ENCODE measurements around the gene HSF5. TPM values are rescaled to one million over a fixed set of nuclear protein-coding genes. Genes with fewer than 3 reads are reported as not detected.

The HSF5 gene
- total RNA-seq, 2 experiments from 2014 or later, result 3.6 to 4.1 TPM

- Mint-ChIP-seq H3K9me3 (no peaks in the 10 kb centered on the region), H3K36me3 (ENCODE audit: low read depth) (peaks cover 1% of the 10 kb centered on the region), H3K4me3 (no peak overlapping the region)
Observed at GRCh38 chr17:58388302-58389190, 99.7 kb downstream of the HSF5 start.

DNA sequence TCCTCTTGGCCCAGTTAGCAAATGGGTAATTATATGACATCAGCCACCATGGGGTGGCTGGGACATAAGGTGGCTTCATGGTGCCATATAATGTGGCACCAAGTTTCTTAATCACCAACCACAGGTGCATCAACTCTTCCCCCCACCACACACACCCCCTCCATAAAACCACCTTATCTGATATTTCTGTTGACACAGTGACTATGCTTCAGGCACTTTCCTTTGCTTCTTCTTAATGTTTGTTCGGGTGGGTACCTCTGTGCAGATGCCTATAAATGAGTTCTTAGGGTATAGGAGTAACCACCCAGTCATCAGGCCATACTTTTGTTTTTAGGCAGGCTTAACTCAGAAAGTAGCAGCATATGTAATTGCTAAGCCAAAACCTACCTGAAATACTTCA lies 100.4 kb downstream of the HSF5 start:
- H3K36me3 Mint-ChIP-seq (ENCODE audit: low read depth), result peaks cover 1% of the 10 kb centered on the region
- H3K4me3 Mint-ChIP-seq, result no peak overlapping the region
- no peaks in the 10 kb centered on the region for H3K27me3 Mint-ChIP-seq (ENCODE audit: low read depth)
- DNase-seq, result no peak
- no peak overlapping the region for H3K27ac Mint-ChIP-seq
- H3K4me1 Mint-ChIP-seq (ENCODE audit: low read depth), result peaks cover under 1% of the 10 kb centered on the region
- intact Hi-C loops (cut with micrococcal nuclease), result no loop called here
- H3K9me3 Mint-ChIP-seq, result no peaks in the 10 kb centered on the region
- CTCF ChIA-PET, result no interaction called here

More at GRCh38 chr17:58388302-58389190, 99.7 kb downstream of the HSF5 start:
- intact Hi-C loops (cut with micrococcal nuclease), result no loop called here
- no peak for DNase-seq
- Mint-ChIP-seq H3K27ac (no peak overlapping the region), H3K4me1 (ENCODE audit: low read depth) (no peaks in the 10 kb centered on the region), H3K27me3 (ENCODE audit: low read depth) (no peaks in the 10 kb centered on the region)
- CTCF ChIA-PET, result no interaction called here

DNA sequence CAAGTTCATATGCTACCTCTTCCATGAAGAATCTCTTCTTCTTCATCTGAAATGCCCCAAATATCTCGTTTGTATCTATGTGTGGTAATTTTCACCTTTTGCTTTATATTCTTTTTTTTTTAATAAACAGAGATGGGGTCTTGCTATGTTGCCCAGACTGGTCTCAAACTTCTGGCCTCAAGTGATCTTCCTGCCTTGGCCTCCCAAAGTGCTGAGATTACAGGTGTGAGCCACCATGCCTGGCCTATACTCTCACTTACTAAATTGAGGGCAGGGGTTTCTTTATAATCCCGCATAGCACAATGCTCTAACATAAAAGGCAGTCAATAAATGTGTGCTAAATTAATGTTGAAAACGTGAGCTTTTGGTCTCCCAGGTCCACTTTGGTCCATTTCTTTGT lies 101.5 kb downstream of the HSF5 start:
- Mint-ChIP-seq H3K27ac (no peak overlapping the region), H3K4me1 (ENCODE audit: low read depth) (peaks cover 12% of the 10 kb centered on the region), H3K4me3 (no peak overlapping the region), H3K36me3 (ENCODE audit: low read depth) (peaks cover 1% of the 10 kb centered on the region), H3K9me3 (no peaks in the 10 kb centered on the region), H3K27me3 (ENCODE audit: low read depth) (no peaks in the 10 kb centered on the region)
- CTCF ChIA-PET, result no interaction called here
- DNase-seq, result no peak
- intact Hi-C loops (cut with micrococcal nuclease), result no loop called here

GRCh38 chr17:58385359-58385899 lies 102.8 kb downstream of the HSF5 start:
- H3K4me1 Mint-ChIP-seq (ENCODE audit: low read depth), result peaks cover 12% of the 10 kb centered on the region
- CTCF ChIA-PET, result interaction anchor here (2.0 kb wide), 1 partner anchor 32 kb away, joined by 4 read pairs; the partner anchor contains the start of gene RNF43
- peaks cover 1% of the 10 kb centered on the region for H3K36me3 Mint-ChIP-seq (ENCODE audit: low read depth)

GRCh38 chr17:58384897-58385296 lies 103.3 kb downstream of the HSF5 start:
- no peak overlapping the region for H3K27ac Mint-ChIP-seq
- H3K27me3 Mint-ChIP-seq (ENCODE audit: low read depth), result no peaks in the 10 kb centered on the region
- peaks cover 15% of the 10 kb centered on the region for H3K4me1 Mint-ChIP-seq (ENCODE audit: low read depth)
- CTCF ChIA-PET, result interaction anchor here (1.2 to 2.0 kb wide), 2 partner anchors 33 kb away, joined by 3 to 4 read pairs; partner anchors contain the start of genes RNF43 and SUPT4H1
- no peak for DNase-seq
- peaks cover 1% of the 10 kb centered on the region for H3K36me3 Mint-ChIP-seq (ENCODE audit: low read depth)
- intact Hi-C loops (cut with micrococcal nuclease), result no loop called here
- H3K4me3 Mint-ChIP-seq, result no peak overlapping the region
- H3K9me3 Mint-ChIP-seq, result no peaks in the 10 kb centered on the region

More at GRCh38 chr17:58385359-58385899, 102.8 kb downstream of the HSF5 start:
- DNase-seq, result no peak
- intact Hi-C loops (cut with micrococcal nuclease), result no loop called here
- H3K27ac Mint-ChIP-seq, result no peak overlapping the region
- H3K27me3 Mint-ChIP-seq (ENCODE audit: low read depth), result no peaks in the 10 kb centered on the region
- no peaks in the 10 kb centered on the region for H3K9me3 Mint-ChIP-seq
- no peak overlapping the region for H3K4me3 Mint-ChIP-seq

- peaks cover 1% of the 10 kb centered on the region for H3K36me3 Mint-ChIP-seq (ENCODE audit: low read depth)
- H3K9me3 Mint-ChIP-seq, result no peaks in the 10 kb centered on the region
- CTCF ChIA-PET, result interaction anchor here (1.2 to 3.0 kb wide), 3 partner anchors 32 to 66 kb away, joined by 3 to 9 read pairs (median 4); partner anchors contain the start of genes RNF43 and SUPT4H1
- no peak overlapping the region for H3K4me3 Mint-ChIP-seq
- peaks cover 24% of the 10 kb centered on the region for H3K4me1 Mint-ChIP-seq (ENCODE audit: low read depth)
- intact Hi-C loops (cut with micrococcal nuclease), result no loop called here
- H3K27ac Mint-ChIP-seq, result no peak overlapping the region
- H3K27me3 Mint-ChIP-seq (ENCODE audit: low read depth), result no peaks in the 10 kb centered on the region
- DNase-seq, result no peak
Observed at GRCh38 chr17:58383892-58384462, 104.2 kb downstream of the HSF5 start.

DNA sequence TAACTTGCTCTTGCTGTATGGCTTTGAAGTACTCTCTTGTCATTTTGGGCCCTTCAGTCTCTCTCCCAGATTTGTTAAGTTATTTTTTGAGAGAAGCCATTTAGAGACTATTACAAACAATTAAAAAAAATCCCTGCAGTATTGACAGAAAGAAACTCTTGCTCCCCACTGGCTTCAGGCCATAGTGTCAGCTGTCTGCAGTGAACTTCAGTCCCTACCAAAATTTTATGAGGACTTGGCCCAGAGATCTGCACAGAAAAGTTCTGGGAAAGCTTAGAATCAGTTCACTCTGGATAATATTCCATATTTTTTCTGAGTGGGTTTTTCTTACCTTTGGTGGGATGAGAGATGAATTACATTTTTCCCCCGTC lies 105.4 kb downstream of the HSF5 start:
- DNase-seq, result no peak
- intact Hi-C loops (cut with micrococcal nuclease), result no loop called here
- CTCF ChIA-PET, result interaction anchor here (1.0 to 3.0 kb wide), 3 partner anchors 32 to 65 kb away, joined by 3 to 9 read pairs (median 5); partner anchors contain the start of gene RNF43
- H3K9me3 Mint-ChIP-seq, result no peaks in the 10 kb centered on the region
- no peaks in the 10 kb centered on the region for H3K27me3 Mint-ChIP-seq (ENCODE audit: low read depth)
- H3K36me3 Mint-ChIP-seq (ENCODE audit: low read depth), result peaks cover 1% of the 10 kb centered on the region
- H3K4me3 Mint-ChIP-seq, result no peak overlapping the region
- peak overlapping the region; percentile 37 for H3K27ac Mint-ChIP-seq
- peaks cover 32% of the 10 kb centered on the region for H3K4me1 Mint-ChIP-seq (ENCODE audit: low read depth)

DNA sequence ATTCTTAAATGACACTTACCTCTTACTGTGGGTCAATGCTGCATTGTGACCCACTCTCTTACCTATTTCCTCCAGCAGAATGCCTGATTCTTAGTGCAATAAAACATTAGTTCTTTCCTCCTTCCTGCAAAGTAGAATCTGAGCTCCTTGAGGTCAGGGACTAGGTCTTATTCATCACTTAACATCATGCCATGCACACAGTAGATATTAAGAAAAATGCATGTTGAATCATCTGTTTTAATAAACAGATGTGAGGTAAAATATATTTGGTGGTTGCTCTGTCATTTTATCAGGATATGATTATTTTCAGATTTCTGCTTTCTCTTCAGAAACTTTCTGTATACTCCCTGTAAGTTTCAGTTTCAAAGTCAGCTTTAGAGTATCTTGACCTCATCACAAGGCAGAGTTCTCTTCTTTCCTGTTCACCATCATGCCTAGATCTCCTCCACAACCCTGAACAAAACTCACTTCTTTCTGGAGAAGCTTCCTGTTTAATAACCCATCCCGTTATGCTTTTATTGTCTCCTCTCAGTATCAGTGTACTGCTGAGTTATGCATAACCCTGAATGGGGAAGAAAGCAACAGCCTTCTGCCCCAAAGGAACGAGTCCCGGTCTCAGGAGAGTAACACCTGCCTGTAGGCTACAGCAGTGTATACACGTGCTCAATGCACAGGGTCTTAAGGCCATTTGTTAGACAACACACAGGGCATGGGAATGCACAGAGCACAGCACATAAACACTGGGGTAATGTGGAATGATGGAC lies 105.9 kb downstream of the HSF5 start:
- peak overlapping the region; percentile 8 for H3K4me3 Mint-ChIP-seq

DNA sequence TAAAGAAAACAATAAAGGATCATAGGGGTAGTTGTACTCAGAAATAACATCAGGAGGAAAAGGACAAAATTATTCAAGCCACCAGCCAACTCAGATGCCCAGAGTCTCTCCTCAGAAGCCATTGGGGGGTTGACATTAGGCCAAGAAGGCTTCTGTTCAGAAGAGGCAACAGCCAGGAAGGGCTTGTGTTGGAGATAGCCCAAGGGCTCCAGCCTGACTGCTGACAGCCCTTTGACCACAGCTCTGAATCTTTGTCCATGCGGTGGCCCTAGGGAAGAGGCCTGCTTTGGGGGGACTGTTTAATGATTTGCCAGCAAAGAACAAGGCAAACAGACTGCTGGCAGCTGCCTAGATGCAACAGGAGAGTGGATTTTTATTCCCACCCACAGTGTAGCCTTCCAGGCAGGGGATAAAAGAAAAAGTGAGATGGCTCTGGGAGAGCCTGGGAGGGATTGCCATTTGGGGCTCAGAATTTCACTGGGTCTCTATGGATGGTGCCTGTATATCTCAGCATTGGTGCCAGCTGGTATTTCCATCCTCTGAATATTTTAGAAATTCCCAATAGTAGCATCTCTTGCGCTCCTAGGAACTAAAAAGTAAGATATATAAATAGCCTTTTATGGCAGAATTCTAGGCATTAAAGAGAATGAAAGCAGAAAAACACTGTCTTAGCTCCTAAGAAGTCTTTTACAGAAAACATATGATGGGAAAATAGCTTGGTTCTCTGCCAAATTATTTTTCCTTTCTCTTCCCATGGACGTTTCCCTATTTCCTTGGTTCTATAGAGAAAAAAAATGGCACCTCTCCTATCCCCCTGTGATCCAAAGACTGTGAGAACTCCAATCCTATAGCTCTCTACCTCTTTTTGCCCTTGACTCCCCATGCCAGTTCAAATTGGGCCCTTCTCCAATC lies 106.8 kb downstream of the HSF5 start:
- DNase-seq, result no peak
- Mint-ChIP-seq H3K9me3 (no peaks in the 10 kb centered on the region), H3K4me1 (ENCODE audit: low read depth) (peaks cover 35% of the 10 kb centered on the region), H3K36me3 (ENCODE audit: low read depth) (peaks cover under 1% of the 10 kb centered on the region), H3K27ac (peak overlapping the region; percentile 22), H3K4me3 (no peak overlapping the region), H3K27me3 (ENCODE audit: low read depth) (no peaks in the 10 kb centered on the region)
- intact Hi-C loops (cut with micrococcal nuclease), result no loop called here
- CTCF ChIA-PET, result interaction anchor here (1.0 to 3.0 kb wide), 3 partner anchors 39 to 78 kb away, joined by 3 to 9 read pairs (median 3); no protein-coding TSS in a partner anchor

More for the DNA sequence above, 105.9 kb downstream of the HSF5 start:
- Mint-ChIP-seq H3K4me1 (ENCODE audit: low read depth) (peaks cover 35% of the 10 kb centered on the region), H3K27ac (peak overlapping the region; percentile 37), H3K9me3 (no peaks in the 10 kb centered on the region), H3K27me3 (ENCODE audit: low read depth) (no peaks in the 10 kb centered on the region), H3K36me3 (ENCODE audit: low read depth) (peaks cover 1% of the 10 kb centered on the region)
- no peak for DNase-seq
- CTCF ChIA-PET, result interaction anchor here (1.0 to 3.0 kb wide), 4 partner anchors 33 to 78 kb away, joined by 3 to 9 read pairs (median 4); partner anchors contain the start of gene RNF43
- intact Hi-C loops (cut with micrococcal nuclease), result no loop called here

- Mint-ChIP-seq H3K27ac (no peak overlapping the region), H3K4me3 (no peak overlapping the region), H3K27me3 (ENCODE audit: low read depth) (no peaks in the 10 kb centered on the region), H3K36me3 (ENCODE audit: low read depth) (no peaks in the 10 kb centered on the region), H3K4me1 (ENCODE audit: low read depth) (peaks cover 35% of the 10 kb centered on the region), H3K9me3 (no peaks in the 10 kb centered on the region)
- CTCF ChIA-PET, result interaction anchor here (1.0 to 3.4 kb wide), 4 partner anchors 29 to 77 kb away, joined by 3 to 13 read pairs (median 5); partner anchors contain the start of gene SUPT4H1
- intact Hi-C loops (cut with micrococcal nuclease), result no loop called here
- no peak for DNase-seq
Observed at GRCh38 chr17:58380207-58381123, 107.7 kb downstream of the HSF5 start.
